Right lung (tissue), 5 donors: Measurements from ENCODE around the gene DRD4. TPM values are rescaled to one million over a fixed set of nuclear protein-coding genes. Genes with fewer than 3 reads are reported as not detected.

Source experiments
- DNase-seq, 2 donors: peaks; one replicate each; pipeline ENCODE4 v3.0.0-alpha.2; 2013
- polyA plus RNA-seq, 5 donors: library from polyadenylated mRNA; unstranded; fragments of 120-200 nt; gene quantifications; one replicate each; pipeline versions ENCODE4 v1.2.1 to v1.2.3, GENCODE V29; 2013; ENCODE audit warnings: inconsistent platforms in 1 of 5, low replicate concordance in 1 of 5; ENCODE audit not compliant: insufficient read length in 5 of 5, insufficient read depth in 1 of 5

Gene DRD4
- polyA plus RNA-seq, 5 donors: 0.21 to 1.5 (median 0.74) TPM

DNA sequence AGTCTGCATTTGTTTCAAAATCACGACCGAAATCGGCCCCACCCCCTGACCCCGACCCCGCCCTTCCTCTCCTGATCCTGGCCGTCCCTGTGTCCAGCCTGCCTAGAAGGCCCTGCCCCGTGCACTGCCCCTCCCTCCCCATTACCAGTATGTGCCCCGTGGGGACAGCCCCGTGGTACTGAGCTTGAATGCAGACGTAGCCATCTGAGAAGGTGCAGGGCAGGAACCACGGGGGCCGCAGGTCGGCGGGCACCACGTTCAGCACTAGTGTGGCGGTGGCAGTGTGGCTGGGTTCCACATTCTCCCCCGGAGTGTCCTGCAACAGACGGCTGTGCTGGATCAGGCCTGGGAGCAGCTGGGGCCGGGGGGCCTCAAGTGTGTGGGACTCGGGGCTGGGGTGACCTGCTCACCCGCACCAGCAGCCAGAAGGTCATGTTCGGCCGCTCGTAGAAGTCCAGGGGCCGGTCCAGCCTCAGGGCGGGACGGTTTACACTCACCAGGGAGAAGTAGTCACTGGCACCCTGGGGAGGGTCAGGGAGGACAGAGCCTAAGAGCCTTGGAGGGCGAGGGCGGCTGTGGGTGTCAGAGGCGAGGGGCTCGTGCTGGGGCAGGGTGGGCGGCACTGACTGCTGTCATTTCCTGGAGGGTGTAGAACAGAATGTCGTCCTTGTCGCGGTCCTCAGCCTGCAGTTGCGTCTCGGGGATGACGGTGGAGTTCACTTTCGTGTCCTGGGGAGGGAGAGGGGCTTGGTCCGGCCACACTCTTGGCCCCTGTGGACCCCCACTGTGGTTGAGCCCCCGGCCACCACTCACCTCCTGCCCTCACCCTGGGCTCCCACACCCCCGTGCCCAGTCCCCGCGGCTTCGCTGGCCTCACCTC, 15.9 kb upstream of the DRD4 start:
- no peak for DNase-seq

GRCh38 chr11:621838-622237, 15.2 kb upstream of the DRD4 start:
- no peak for DNase-seq

- no peak for DNase-seq
Measured at GRCh38 chr11:623349-623869, 13.7 kb upstream of the DRD4 start.

DNA sequence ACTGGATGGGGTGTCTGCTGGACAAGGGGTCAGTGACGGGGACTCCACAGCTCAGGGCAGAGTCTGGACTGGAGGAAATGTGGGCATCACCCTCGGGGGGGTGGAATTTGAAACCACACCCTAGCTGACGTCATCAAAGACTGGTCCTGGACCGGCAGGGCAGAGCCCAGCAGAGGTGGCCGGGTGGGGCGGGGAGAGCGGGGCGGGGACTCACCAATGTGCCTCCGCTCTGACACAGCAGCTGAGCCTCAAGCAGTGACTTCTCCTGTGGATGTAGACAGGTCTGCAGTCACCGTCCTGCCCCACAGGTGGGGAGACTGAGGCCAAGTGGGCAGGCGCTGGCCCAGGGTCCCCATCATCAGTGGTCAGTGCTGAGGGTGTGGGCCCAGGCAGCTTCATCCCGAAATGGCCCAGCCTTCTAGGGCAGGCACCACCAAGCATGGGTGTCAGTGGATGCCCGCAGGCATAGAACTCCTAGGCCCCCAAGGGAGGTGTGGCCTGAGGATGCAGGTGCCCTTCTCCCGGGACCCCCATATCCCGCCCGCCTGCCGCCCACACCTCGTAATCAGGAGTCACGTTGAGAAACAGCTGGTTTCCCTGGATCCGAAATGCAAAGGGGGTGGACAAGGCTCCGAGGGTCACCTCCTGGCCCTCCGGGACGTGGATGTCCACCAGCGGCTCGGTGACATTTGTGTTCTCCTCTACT, 12.9 kb upstream of the DRD4 start:
- DNase-seq: no peak

- no peak for DNase-seq
Measured at GRCh38 chr11:624705-625635, 12.1 kb upstream of the DRD4 start, which contains the start of gene CDHR5. Gene CDHR5 (minus strand): TSS chr11:624955. CDS start chr11:624902, 53 bp downstream.

DNA sequence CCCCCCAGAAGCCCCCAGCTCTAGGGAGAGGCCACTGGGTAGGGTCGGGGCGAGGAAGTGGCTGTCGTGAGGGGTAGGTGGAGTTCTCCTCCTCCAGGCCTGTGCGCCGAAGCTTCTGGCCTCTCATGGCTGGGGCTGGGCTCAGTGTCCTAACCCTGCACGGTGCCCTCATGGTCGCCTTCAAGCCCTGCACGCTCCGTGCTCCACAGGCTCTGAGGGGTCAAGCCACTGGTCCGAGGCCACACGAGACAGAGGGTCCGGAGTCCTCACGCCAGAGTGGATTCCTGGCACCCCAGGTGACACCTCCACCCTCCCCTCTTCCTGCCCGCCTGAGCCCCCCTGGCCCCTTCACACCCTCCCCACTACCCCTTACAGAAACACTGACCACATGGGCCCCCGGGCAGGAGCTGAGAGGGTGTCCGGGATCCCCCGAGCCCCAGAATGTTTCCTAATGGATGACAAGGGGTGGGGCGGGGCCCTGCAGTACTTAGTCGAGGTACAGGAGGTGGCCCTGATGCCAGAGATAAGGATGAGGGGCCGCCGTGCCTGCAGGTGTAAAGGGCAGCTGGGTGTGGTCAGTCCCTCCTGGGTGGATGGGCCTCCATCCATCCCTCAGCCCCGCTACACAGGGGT, 11.3 kb upstream of the DRD4 start:
- no peak for DNase-seq

DNA sequence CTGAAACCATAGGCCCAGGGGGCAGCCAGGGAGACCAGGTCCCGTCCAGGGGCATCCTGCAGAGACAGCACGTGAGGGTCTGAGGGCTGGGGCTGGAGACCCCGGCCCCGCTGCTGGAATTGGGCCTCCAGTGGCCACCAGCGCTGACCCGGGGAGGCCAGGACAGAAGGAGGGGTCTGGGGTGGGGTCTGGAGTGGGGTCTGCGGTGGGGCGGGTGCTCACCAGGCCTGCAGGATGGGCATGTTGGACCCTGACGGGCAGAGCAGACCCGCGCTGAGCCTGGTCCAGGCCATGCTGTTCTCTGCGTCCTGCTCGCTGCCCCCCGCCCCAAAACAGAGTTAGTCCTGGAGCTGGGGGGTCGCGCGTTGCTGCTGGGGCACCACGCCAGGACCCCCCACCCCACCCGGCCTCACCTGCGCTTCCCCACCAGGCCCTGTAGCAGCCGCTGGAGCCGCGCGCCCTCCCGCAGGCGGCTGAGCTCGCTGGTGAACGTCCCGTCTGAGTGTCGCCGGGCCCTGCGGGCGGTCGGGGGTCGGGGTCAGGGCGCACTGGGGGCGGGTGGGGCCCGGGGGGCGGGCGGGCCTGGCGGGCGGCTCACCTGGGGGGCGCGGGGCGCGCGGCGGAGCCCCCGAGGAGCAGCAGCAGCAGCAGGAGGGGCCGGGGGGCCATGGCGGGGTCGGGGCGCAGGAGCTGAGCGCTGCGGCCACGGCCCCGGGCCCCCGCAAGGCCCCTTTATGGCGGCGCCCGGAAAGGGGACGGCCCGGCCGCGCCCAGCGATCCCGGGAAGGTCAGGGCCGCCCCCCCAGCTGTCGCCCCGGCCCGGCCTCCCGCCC, 10.4 kb upstream of the DRD4 start, which contains the start of gene SCT:
Gene SCT (minus strand): TSS at position 707 of the 833 bp plus-strand sequence. CDS start 38 bp downstream, at position 669.
- DNase-seq: no peak

DNA sequence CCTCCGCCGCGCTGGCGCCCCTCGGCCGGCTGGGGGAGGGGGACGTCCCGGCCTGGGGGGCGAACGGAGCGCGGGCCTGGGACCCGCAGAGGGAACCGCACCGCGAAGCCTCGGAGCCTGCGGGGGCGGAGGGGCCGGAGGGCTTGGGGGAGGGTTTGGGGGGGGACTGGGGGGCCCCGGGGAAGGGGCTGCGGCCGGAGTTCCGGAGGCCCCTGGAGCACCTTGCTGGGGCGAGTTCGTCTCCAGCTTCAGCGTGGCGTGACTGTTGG, 9.8 kb upstream of the DRD4 start:
- DNase-seq: no peak

DNA sequence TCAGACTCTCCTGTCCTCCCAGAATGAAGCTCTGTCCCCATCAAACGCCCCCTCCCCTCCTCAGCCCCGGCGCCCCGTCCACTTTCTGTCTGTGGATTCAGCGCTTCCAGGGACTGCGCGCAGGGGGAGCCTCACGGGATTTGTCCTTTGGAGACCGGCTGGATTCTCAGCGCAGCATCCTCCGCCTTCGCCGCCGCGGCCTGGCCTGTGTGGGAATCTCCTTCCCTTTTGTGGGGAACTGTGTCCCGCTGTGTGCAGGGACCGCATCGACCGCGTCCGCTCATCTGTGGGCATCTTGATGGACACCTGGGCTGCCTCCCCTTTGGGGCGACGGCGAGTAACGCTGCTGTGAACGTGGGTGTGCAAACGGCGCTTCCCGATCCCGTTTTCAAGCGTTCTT, 9.0 kb upstream of the DRD4 start:
- DNase-seq: no peak

DNA sequence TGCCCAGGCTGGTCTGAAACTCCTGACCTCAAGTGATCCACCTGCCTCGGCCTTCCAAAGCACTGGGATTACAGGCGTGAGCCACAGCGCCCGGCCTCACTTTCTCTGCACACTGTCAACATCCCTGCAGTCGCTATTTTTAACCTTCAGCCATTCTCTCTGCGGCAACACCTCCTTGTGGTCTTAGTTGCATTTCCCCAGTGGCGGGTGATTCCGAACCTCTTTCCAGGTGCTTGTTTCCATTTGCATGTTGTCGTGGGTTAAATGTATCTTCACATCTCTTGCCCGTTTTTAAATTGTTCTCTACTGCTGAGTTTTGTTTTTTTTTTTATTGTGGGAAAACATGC, 7.9 kb upstream of the DRD4 start:
- no peak for DNase-seq

GRCh38 chr11:630871-631270, 6.2 kb upstream of the DRD4 start:
- no peak for DNase-seq

DNA sequence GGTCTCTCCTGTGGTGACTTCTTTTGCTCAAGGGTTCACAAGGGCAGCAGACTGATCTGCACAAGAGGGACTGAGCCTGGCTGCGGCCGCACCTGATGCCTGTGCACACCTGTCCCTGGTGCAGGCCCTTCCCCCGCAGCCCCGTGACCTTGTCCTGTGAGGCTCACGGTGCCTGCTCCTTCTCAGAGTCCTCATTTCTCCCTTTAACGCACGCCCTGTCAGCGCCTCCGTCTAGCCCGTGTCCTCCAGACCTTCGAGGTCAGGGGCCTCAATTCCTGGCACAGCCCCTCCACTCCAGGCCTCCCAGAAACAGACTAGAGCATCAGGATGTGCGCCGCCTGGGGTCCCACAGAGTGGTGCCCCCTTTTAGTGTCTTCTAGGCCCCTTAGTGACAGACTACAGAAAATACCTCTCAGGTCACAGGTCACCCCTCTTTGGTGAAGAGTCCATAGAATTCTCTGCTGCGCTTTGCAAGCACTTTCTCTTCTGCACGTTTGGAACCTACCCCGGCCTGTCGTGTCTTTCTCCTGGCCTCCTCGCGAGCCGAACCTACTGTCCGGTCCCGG, 1.0 kb upstream of the DRD4 start:
- no peak for DNase-seq

DNA sequence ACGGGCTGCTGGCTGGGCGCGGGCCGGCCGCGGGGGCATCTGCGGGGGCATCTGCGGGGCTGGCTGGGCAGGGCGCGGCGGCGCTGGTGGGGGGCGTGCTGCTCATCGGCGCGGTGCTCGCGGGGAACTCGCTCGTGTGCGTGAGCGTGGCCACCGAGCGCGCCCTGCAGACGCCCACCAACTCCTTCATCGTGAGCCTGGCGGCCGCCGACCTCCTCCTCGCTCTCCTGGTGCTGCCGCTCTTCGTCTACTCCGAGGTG, 194 bp downstream of the DRD4 start:
- DNase-seq: no peak

DNA sequence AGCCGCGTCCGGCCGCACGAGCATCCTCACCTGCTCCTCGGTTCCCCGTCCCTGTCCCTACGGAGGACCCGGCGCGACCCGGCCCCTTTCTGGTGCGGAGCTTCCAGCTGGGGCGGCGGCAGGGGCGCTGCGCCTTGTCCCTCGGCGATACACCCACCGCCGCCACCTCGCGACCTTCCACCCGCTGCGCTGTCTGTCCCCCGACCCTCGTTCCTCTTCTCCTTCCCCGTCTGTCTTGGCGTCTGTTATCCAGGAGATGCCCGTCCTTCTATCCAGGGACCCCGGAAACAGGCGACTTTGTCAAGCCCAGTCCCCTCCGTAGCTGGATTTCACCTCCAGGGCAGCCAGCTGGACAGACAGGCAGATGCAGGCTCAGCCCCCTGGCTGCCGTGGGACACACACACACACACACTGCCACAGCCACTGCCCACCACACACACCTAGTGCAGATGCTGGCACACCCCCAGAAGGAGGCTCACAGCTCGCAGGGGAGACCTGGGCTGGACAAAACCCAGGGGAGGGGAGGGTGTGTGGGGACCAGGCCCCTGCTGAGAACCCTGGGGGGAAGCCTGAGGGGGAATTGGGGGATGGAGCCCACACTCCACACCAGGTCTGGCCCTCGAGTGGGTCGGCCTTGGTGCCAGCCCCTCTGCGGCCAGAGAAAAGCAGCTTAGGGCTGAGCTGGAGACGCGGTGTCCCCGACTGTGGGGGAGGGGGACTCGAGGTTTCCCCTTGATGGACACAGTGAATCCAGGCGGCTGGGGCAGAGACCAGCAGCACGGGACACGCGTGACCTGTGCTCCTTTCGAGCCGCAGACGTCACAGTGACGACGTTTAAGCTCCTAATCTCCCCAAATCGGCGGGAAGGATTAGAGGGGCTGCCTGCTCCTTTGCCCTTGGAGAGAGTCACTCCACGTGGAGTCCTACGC, 788 bp downstream of the DRD4 start:
- no peak for DNase-seq

DNA sequence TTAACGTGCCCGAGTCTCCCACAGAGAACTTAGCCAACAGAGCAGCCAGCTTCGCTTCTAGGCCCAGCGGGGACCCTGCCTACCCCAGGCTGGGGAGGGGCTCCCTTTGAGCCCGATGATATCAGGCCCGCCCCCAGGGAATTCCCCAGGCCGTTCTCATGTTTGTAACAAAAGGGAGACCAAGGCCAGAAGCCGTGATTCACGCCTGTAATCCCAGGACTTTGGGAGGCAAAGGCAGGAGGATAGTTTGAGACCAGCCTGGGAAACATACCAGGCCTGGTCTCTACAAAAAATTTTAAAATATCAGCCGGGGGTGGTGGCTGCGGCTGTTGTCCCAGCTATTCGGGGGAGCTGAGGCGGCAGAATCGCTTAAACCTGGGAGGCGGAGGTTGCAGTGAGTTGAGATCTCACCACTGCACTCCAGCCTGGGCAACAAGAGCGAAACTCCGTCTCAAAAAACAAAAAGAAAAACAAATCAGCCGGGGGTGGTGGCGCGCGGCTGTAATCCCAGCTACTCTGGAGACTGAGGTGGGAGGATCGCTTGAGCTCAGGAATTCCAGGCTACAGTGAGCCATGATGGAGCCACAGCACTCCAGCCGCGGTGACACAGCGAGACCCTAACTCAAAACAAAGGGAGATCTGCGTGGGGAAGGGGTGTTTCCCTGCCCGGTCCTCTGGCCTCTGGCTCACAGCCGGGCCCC, 1.7 kb downstream of the DRD4 start:
- no peak for DNase-seq

GRCh38 chr11:639332-639955, 2.4 kb downstream of the DRD4 start:
- no peak for DNase-seq

GRCh38 chr11:640021-640706, 3.1 kb downstream of the DRD4 start:
- DNase-seq: no peak
